DND-41 (cell line): Measurements from ENCODE around the gene MINK1.

Experiments
- ATAC-seq: fragments of 200-7000 bp; cut with Tn5 transposase; 3 replicates; pipeline ENCODE4 v1.9.1; 2021; ENCODE audit warnings: low read depth; ENCODE audit not compliant: insufficient read depth
- DNase-seq: peaks from one replicate; pipeline ENCODE4 v3.0.0-alpha.2; 2020
- H2AFZ ChIP-seq: 2 replicates; pipeline ENCODE4 v1.6.0; 2012; ENCODE audit warnings: low read depth, low read length
- H3K27ac ChIP-seq: 2 replicates; pipeline ENCODE4 v1.5.1; 2012; ENCODE audit warnings: low read length, inconsistent platforms
- H3K27me3 ChIP-seq: fragments of 200-600 bp; sonication (generic); 2 replicates; pipeline ENCODE4 v1.6.0; 2012; ENCODE audit warnings: low read length, mild to moderate bottlenecking, inconsistent platforms; ENCODE audit not compliant: insufficient read depth, poor library complexity
- H3K36me3 ChIP-seq: 2 replicates; pipeline ENCODE4 v1.5.1; 2012; ENCODE audit warnings: low read length, inconsistent platforms; ENCODE audit not compliant: insufficient read depth
- H3K4me1 ChIP-seq: 2 replicates; pipeline ENCODE4 v1.5.1; 2012; ENCODE audit warnings: mild to moderate bottlenecking, low read length; ENCODE audit not compliant: insufficient read depth
- H3K4me2 ChIP-seq: 2 replicates; pipeline ENCODE4 v1.6.0; 2012; ENCODE audit warnings: mild to moderate bottlenecking, moderate library complexity, low read length, inconsistent platforms; ENCODE audit not compliant: insufficient read depth
- H3K4me3 ChIP-seq, 2 experiments: fragments of 200-600 bp in 1 of 2; shearing (Covaris generic) in 1 of 2; 2 replicates each; pipeline ENCODE4 v1.5.1; 2012 to 2016; ENCODE audit warnings: inconsistent platforms in 2 of 2, low read length in 2 of 2, mild to moderate bottlenecking in 2 of 2, low read depth in 1 of 2, moderate library complexity in 1 of 2
- H3K79me2 ChIP-seq: 2 replicates; pipeline ENCODE4 v1.6.0; 2012; ENCODE audit warnings: low read length, inconsistent platforms; ENCODE audit not compliant: insufficient read depth
- H3K9ac ChIP-seq: 2 replicates; pipeline ENCODE4 v1.6.0; 2012; ENCODE audit warnings: low read depth, mild to moderate bottlenecking, inconsistent platforms, low read length, moderate library complexity
- H3K9me3 ChIP-seq: 2 replicates; pipeline ENCODE4 v1.5.1; 2012; ENCODE audit warnings: low read length, moderate library complexity, mild to moderate bottlenecking, inconsistent platforms; ENCODE audit not compliant: insufficient read depth, severe bottlenecking
- H4K20me1 ChIP-seq: 2 replicates; pipeline ENCODE4 v1.6.0; 2012; ENCODE audit warnings: low read length; ENCODE audit not compliant: insufficient read depth
- CTCF ChIP-seq: IDR thresholded peaks from 2 replicates; pipeline ENCODE4 v1.5.1; 2012; ENCODE audit warnings: borderline replicate concordance, low read length, moderate library complexity, mild to moderate bottlenecking; ENCODE audit not compliant: poor library complexity, severe bottlenecking; ENCODE audit errors: extremely low read depth
- EZH2 ChIP-seq: IDR thresholded peaks from 3 replicates; pipeline ENCODE4 v1.6.1; 2012; ENCODE audit warnings: borderline replicate concordance, low read depth, mild to moderate bottlenecking, moderate library complexity, low read length, inconsistent platforms; ENCODE audit not compliant: severe bottlenecking

The MINK1 gene

GRCh38 chr17:4886830-4887229 lies 53.7 kb downstream of the MINK1 start:
- H3K4me1 ChIP-seq, result no peaks in the 10 kb centered on the region
- ATAC-seq, result no peak
- no peaks in the 10 kb centered on the region for H3K27me3 ChIP-seq
- H4K20me1 ChIP-seq, result peaks cover 7% of the 10 kb centered on the region
- H3K27ac ChIP-seq, result no peak overlapping the region
- H2AFZ ChIP-seq, result no peak overlapping the region
- no peaks in the 10 kb centered on the region for H3K79me2 ChIP-seq
- no peak for TF ChIP-seq EZH2
- TF ChIP-seq CTCF, result no peak
- H3K36me3 ChIP-seq, result peaks cover 82% of the 10 kb centered on the region
- no peaks in the 10 kb centered on the region for H3K9me3 ChIP-seq
- no peak overlapping the region for H3K4me3 ChIP-seq
- H3K4me2 ChIP-seq, result no peak overlapping the region
- DNase-seq, result no peak
- no peak overlapping the region for H3K9ac ChIP-seq

- Histone ChIP-seq H3K4me3 (no peak overlapping the region), H4K20me1 (peaks cover 5% of the 10 kb centered on the region; the same call in 1 of the 2 replicates), H3K27ac (no peak overlapping the region), H2AFZ (no peak overlapping the region), H3K27me3 (no peaks in the 10 kb centered on the region), H3K4me1 (no peaks in the 10 kb centered on the region), H3K9ac (no peak overlapping the region), H3K4me2 (no peak overlapping the region), H3K79me2 (no peaks in the 10 kb centered on the region), H3K36me3 (peaks cover 81% of the 10 kb centered on the region), H3K9me3 (no peaks in the 10 kb centered on the region)
- no peak for TF ChIP-seq CTCF
- TF ChIP-seq EZH2, result no peak
- no peak for ATAC-seq
- no peak for DNase-seq
These were observed 54.4 kb downstream of the MINK1 start for GRCh38 chr17:4887581-4887980.

GRCh38 chr17:4891411-4892410 lies 58.6 kb downstream of the MINK1 start:
- Histone ChIP-seq H3K79me2 (no peaks in the 10 kb centered on the region), H3K4me2 (no peak overlapping the region), H3K4me1 (no peaks in the 10 kb centered on the region), H2AFZ (no peak overlapping the region), H3K9ac (no peak overlapping the region), H3K4me3 (no peak overlapping the region), H3K27me3 (no peaks in the 10 kb centered on the region), H3K36me3 (peaks cover 88% of the 10 kb centered on the region), H4K20me1 (peaks cover 8% of the 10 kb centered on the region; the same call in 1 of the 2 replicates), H3K27ac (no peak overlapping the region), H3K9me3 (no peaks in the 10 kb centered on the region)
- TF ChIP-seq EZH2 (no peak), CTCF (no peak)
- ATAC-seq (no peak), DNase-seq (no peak)
